IPS-18a (cell line): ENCODE results near the gene ELFN2.

ENCODE experiments used
- H3K27ac ChIP-seq: one replicate; pipeline ENCODE4 v1.5.1; 2013; ENCODE audit warnings: low read length
- H3K27me3 ChIP-seq: one replicate; pipeline ENCODE4 v1.6.1; 2013; ENCODE audit warnings: mild to moderate bottlenecking, low read length; ENCODE audit not compliant: control insufficient read depth, insufficient read depth
- H3K36me3 ChIP-seq: one replicate; pipeline ENCODE4 v1.6.1; 2013; ENCODE audit warnings: low read depth, low read length; ENCODE audit not compliant: control insufficient read depth
- H3K4me1 ChIP-seq: one replicate; pipeline ENCODE4 v1.6.1; 2013; ENCODE audit warnings: low read depth, low read length; ENCODE audit not compliant: control insufficient read depth
- H3K4me3 ChIP-seq: one replicate; pipeline ENCODE4 v1.5.1; 2013; ENCODE audit warnings: low read length
- H3K9ac ChIP-seq: one replicate; pipeline ENCODE4 v1.6.1; 2013; ENCODE audit warnings: mild to moderate bottlenecking, low read length, moderate library complexity
- H3K9me3 ChIP-seq: one replicate; pipeline ENCODE4 v1.6.1; 2013; ENCODE audit warnings: low read depth, low read length; ENCODE audit not compliant: control insufficient read depth

The ELFN2 gene

GRCh38 chr22:37453696-37454095, 26.4 kb upstream of the ELFN2 start:
- Histone ChIP-seq H3K27ac (no peak overlapping the region), H3K4me3 (no peak overlapping the region), H3K4me1 (no peaks in the 10 kb centered on the region), H3K9me3 (no peaks in the 10 kb centered on the region), H3K27me3 (no peaks in the 10 kb centered on the region), H3K9ac (no peak overlapping the region), H3K36me3 (no peaks in the 10 kb centered on the region)

DNA sequence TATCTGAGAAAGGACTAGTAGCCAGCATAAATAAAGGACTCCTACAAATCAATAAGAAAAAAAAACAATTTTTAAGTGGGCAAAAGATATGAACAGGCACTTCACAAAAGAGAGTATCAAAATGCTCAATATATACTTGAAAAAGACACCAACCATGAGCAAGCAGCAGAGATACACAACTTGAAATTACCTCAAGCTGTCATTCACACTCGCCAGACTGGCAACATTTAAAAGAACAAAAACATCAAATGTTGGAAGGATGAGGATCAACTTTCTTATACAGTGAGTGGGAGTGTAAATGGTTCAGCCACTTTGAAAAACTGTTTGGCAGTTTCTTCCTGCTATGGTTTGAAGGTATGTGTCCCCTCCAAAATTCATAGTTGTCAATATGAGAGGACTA, 23.9 kb upstream of the ELFN2 start:
- no peak overlapping the region for H3K27ac ChIP-seq
- no peaks in the 10 kb centered on the region for H3K9me3 ChIP-seq
- H3K4me1 ChIP-seq, result no peaks in the 10 kb centered on the region
- H3K9ac ChIP-seq, result no peak overlapping the region
- no peaks in the 10 kb centered on the region for H3K27me3 ChIP-seq
- no peak overlapping the region for H3K4me3 ChIP-seq
- H3K36me3 ChIP-seq, result no peaks in the 10 kb centered on the region

- no peaks in the 10 kb centered on the region for H3K9me3 ChIP-seq
- no peak overlapping the region for H3K27ac ChIP-seq
- no peaks in the 10 kb centered on the region for H3K36me3 ChIP-seq
- no peaks in the 10 kb centered on the region for H3K4me1 ChIP-seq
- no peak overlapping the region for H3K9ac ChIP-seq
- H3K27me3 ChIP-seq, result no peaks in the 10 kb centered on the region
- H3K4me3 ChIP-seq, result no peak overlapping the region
Measured at GRCh38 chr22:37449331-37450001, 22.2 kb upstream of the ELFN2 start.

- no peaks in the 10 kb centered on the region for H3K27me3 ChIP-seq
Measured at GRCh38 chr22:37448516-37449127, 21.3 kb upstream of the ELFN2 start.

GRCh38 chr22:37445501-37445900, 18.2 kb upstream of the ELFN2 start:
- Histone ChIP-seq H3K4me3 (no peak overlapping the region), H3K27me3 (no peaks in the 10 kb centered on the region), H3K9me3 (no peaks in the 10 kb centered on the region), H3K4me1 (no peaks in the 10 kb centered on the region), H3K27ac (no peak overlapping the region), H3K9ac (no peak overlapping the region), H3K36me3 (no peaks in the 10 kb centered on the region)

More at GRCh38 chr22:37448516-37449127, 21.3 kb upstream of the ELFN2 start:
- H3K4me3 ChIP-seq, result no peak overlapping the region
- no peak overlapping the region for H3K27ac ChIP-seq
- no peak overlapping the region for H3K9ac ChIP-seq
- no peaks in the 10 kb centered on the region for H3K9me3 ChIP-seq
- H3K4me1 ChIP-seq, result no peaks in the 10 kb centered on the region
- no peaks in the 10 kb centered on the region for H3K36me3 ChIP-seq

DNA sequence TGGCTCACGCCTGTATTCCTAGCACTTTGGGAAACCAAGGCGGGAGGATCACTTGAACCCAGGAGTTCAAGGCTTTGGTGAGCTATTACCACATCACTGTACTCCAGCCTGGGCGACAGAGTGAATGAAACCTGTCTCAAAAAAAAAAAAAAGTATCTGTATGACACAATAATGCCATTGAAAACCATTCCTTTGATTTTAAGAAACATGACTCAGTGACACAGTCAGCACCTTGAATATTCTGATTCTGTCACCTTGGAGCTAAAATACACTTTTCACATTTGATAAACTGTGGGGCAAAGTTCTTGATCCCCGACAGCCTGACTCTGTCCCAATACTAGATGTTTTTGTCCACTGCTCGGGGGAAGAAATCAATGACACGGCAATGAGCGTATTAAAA, 16.7 kb upstream of the ELFN2 start:
- H3K9me3 ChIP-seq, result no peaks in the 10 kb centered on the region
- H3K4me3 ChIP-seq, result no peak overlapping the region
- no peak overlapping the region for H3K9ac ChIP-seq
- no peak overlapping the region for H3K27ac ChIP-seq
- H3K27me3 ChIP-seq, result no peaks in the 10 kb centered on the region
- H3K4me1 ChIP-seq, result no peaks in the 10 kb centered on the region
- no peaks in the 10 kb centered on the region for H3K36me3 ChIP-seq

- no peak overlapping the region for H3K27ac ChIP-seq
- no peaks in the 10 kb centered on the region for H3K9me3 ChIP-seq
- H3K4me3 ChIP-seq, result no peak overlapping the region
- no peaks in the 10 kb centered on the region for H3K36me3 ChIP-seq
- H3K9ac ChIP-seq, result no peak overlapping the region
- no peaks in the 10 kb centered on the region for H3K27me3 ChIP-seq
- no peaks in the 10 kb centered on the region for H3K4me1 ChIP-seq
Measured at GRCh38 chr22:37443086-37443485, 15.8 kb upstream of the ELFN2 start.

DNA sequence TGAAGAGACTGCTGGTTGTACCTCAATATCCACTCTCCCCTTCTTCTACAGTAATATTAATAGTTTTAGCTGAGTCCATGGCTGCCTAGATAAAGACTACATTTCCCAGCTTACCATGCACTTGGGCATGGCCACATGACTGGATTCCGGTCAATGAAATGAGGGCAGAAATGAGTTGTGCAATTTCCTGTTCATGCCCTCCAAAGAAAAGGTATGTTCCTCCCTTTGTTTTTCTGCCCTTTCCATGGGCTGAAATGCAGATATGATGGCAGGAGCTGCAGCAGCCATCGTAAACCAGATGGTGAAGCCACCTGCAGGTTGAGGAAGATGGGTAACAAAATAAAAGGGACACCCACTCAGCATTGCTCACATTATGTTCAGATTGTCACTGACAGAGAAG, 15.3 kb upstream of the ELFN2 start:
- no peak overlapping the region for H3K4me3 ChIP-seq
- no peak overlapping the region for H3K27ac ChIP-seq
- H3K9me3 ChIP-seq, result no peaks in the 10 kb centered on the region
- H3K27me3 ChIP-seq, result no peaks in the 10 kb centered on the region
- H3K9ac ChIP-seq, result no peak overlapping the region
- no peaks in the 10 kb centered on the region for H3K36me3 ChIP-seq
- no peaks in the 10 kb centered on the region for H3K4me1 ChIP-seq

DNA sequence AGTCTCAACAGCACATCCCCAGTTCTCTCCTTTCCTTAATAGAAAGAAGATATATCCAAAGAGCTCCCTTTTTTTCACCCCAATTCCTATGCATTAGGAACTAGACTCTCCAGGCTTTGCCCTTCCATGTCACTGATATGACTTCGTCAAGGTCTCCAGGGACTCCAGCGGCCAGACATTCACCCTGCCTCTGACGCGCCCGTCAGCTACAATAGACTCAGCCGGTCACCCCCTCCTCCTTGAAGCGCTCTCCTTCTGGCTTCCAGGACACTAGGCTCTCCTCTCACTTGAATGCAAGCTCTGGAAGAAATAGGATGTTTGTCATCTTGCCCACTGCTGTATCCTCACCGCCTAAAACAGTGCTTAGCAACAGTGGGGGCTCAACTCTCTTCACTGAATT, 14.9 kb upstream of the ELFN2 start:
- no peaks in the 10 kb centered on the region for H3K36me3 ChIP-seq
- no peaks in the 10 kb centered on the region for H3K27me3 ChIP-seq
- H3K4me1 ChIP-seq, result no peaks in the 10 kb centered on the region
- no peaks in the 10 kb centered on the region for H3K9me3 ChIP-seq
- no peak overlapping the region for H3K27ac ChIP-seq
- H3K4me3 ChIP-seq, result no peak overlapping the region
- H3K9ac ChIP-seq, result no peak overlapping the region

- H3K27me3 ChIP-seq, result no peaks in the 10 kb centered on the region
- H3K9me3 ChIP-seq, result no peaks in the 10 kb centered on the region
- no peaks in the 10 kb centered on the region for H3K36me3 ChIP-seq
- no peak overlapping the region for H3K9ac ChIP-seq
- no peaks in the 10 kb centered on the region for H3K4me1 ChIP-seq
- H3K27ac ChIP-seq, result no peak overlapping the region
- H3K4me3 ChIP-seq, result no peak overlapping the region
Measured at GRCh38 chr22:37440875-37441274, 13.6 kb upstream of the ELFN2 start.

DNA sequence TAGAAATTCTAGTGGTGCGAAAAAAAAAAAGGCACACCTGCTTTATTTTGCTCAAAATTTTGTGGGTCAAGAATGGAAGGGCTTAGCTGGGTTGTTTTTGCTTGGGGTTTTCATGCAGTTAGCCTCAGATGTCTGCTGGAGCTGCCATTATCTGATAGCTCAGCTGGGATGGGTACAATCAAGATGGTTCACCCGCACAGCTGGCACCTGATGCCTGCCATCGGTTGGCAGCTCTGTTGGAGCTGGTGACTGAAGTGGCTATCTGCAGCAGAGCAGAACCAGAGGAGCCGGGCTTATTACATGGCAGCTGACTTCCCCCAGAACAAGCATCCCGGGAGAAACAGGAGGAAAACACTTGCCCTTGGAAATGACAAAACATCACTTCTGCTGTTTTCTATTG, 12.1 kb upstream of the ELFN2 start:
- Histone ChIP-seq H3K9me3 (no peaks in the 10 kb centered on the region), H3K4me1 (no peaks in the 10 kb centered on the region), H3K9ac (no peak overlapping the region), H3K27me3 (no peaks in the 10 kb centered on the region), H3K36me3 (no peaks in the 10 kb centered on the region), H3K27ac (no peak overlapping the region), H3K4me3 (no peak overlapping the region)

GRCh38 chr22:37435970-37436603, 8.8 kb upstream of the ELFN2 start:
- Histone ChIP-seq H3K27ac (no peak overlapping the region), H3K27me3 (no peaks in the 10 kb centered on the region), H3K4me3 (no peak overlapping the region), H3K36me3 (no peaks in the 10 kb centered on the region), H3K4me1 (no peaks in the 10 kb centered on the region), H3K9ac (no peak overlapping the region), H3K9me3 (no peaks in the 10 kb centered on the region)
